GM18517 (cell line): ENCODE measurements around the gene USF2.

ENCODE experiments used
- ATAC-seq: cut with Tn5 transposase; IDR thresholded peaks from one replicate; pipeline ENCODE4 v1.9.1; 2021; ENCODE audit warnings: mild to moderate bottlenecking, moderate library complexity; ENCODE audit not compliant: unreplicated experiment

Gene USF2

DNA sequence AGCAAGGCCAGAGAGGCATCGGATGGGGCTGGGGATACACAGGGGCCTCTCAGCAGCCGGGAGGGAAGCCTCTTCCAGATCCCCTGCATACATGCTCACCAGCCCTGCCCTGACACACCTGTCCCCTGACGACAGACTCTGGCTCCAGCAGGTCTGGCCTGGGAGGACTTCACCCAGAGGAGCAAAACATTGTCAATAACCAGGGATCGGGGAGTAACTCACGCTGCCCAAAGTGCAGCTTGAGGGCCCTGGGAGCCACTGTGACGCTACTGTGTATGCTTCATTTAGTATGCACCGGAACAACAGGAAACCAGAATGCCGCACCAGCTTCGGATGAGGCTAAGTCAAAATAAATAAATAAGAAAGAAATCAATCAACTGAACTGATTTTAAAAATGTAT, 47.8 kb downstream of the USF2 start:
- ATAC-seq = no peak

DNA sequence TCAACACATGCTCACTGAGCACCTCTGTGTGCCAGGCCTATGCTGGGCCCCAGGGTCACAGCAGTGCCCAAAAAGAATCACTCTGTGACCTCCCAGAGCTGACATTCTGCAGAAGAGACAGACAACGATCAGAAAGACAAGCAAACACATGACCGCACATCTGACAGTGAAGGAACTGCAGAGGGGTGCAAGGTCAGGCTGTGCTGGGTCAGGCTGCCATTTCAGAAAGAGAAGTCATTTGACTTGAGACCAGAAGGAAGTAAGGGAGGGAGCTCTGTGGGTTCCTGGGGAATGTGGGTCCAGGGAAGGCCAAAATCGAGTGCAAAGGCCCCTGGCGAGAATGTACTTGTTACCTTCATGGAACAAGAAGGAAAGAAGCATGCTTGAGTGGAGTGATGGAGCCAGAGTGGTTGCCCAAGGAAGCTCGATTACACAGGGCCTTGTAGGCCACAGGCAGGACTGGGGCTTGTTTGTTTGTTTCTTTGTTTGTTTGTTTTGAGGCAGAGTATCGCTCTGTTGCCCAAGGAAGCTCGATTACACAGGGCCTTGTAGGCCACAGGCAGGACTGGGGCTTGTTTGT, 48.8 kb downstream of the USF2 start:
- ATAC-seq = no peak

DNA sequence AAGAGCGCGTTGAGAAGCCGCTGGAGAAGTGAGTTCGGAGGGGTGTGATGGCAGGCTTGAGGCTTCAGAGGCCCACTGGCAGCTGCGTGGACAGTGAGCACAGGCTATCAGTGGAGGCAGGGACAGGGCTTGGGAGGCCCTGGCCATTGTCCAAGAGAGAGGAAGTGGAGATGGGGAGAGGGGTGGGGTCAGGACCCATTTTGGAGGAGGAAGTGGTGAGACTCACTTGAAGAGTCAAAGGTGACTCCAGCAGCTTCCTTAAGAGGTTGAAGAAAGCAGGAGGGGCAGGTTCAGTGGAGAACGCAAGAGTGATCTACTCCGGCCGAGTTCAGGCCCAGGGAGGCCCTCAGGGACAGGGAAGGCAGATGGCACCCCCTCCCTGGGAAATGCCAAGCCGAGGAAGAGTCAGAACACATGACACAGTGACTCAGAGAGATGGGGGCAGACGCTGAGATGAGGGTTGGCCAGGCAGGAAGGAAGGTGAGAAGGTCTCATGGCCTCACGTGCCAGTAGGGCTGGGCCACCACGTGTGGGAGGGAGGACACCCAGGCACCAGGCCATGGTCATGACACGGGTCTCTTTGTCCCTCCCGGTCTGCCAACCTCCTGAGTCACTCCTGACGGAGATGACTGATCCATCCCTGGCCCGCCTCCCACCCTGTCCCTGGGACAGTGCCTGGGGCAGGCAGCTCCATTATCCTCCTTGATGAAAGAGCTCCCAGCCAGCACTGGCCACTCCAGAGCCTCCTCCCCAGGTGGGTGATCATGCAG, 50.1 kb downstream of the USF2 start:
- ATAC-seq = no peak

- no peak for ATAC-seq
Observed at GRCh38 chr19:35320065-35320713, 51.4 kb downstream of the USF2 start.

GRCh38 chr19:35321291-35321690, 52.5 kb downstream of the USF2 start:
- no peak for ATAC-seq

DNA sequence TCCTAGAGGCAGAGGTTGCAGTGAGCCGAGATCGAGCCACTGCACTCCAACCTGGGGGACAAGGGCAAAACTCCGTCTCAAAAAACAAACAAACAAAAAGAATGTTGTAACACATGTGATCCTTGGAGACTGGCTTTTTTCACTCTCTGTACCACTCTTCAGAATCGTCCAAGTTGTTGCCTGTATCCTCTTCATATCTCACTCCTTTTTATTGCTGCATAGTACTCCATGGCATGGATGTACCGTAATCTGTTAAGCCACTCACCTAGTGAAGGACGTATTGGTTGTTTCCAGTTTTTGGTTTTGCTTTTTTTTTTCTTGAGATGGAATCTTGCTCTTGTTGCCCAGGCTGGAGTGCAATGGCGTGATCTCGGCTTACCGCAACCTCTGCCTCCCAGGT, 53.3 kb downstream of the USF2 start:
- no peak for ATAC-seq

GRCh38 chr19:35327642-35328041, 58.9 kb downstream of the USF2 start:
- ATAC-seq = no peak

GRCh38 chr19:35328851-35329285, 60.1 kb downstream of the USF2 start, which contains the start of gene CD22:
Gene CD22, plus strand, starts transcription at chr19:35329187. Its CDS starts 2,854 bp downstream, at chr19:35332041.
- ATAC-seq = no peak

- no peak for ATAC-seq
Observed at GRCh38 chr19:35329323-35329722, 60.6 kb downstream of the USF2 start.
